ENCODE measurements around the gene PRDX3. TPM values are rescaled to one million over a fixed set of nuclear protein-coding genes. Genes with fewer than 3 reads are reported as not detected.

PRDX3 gene
- total and polyA plus RNA-seq, 2 of the 4 experiments (the other 2 are of a cell fraction), result 169 to 187 TPM

DNA sequence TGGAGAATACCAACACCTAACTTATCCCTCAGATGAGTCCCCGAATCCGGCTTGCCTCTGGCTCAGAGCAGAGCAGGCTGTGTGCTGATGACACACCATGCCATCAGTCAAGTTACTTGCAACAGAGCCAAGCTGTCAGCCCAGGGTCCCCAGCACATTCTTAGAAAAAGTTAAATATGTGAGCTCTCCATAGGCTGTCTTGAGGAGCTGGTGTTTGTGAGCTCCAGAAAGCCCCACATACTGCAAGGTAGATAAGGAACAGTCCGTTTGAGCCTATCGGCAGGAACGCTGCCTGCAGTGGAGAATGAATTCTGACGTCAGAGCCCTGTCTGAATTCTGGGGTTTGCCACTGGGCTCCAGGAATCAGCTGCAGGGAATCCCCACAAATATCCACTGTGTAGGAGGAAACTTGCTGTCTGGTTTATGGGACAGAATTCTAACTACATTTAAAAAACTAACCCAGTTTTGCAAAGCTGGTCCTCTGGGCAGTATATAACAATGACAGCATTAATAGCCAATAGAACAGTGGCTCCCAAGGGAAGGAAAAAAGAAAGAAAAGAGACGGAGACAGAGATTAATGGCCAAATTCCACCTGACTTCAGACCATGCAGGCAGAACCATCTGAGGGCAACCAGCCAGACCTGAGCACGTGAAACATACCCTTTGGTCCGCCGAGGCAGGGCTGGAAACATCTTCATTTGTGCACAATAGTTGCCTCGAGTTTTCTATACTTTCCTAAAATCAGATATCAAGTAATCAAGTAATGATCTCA is 16.7 kb downstream of the PRDX3 start (continued):
- no peak for TF ChIP-seq NFE2L2 (IDR thresholded peaks at IDR 0.05; ENCODE audit: low read depth, low read length)

DNA sequence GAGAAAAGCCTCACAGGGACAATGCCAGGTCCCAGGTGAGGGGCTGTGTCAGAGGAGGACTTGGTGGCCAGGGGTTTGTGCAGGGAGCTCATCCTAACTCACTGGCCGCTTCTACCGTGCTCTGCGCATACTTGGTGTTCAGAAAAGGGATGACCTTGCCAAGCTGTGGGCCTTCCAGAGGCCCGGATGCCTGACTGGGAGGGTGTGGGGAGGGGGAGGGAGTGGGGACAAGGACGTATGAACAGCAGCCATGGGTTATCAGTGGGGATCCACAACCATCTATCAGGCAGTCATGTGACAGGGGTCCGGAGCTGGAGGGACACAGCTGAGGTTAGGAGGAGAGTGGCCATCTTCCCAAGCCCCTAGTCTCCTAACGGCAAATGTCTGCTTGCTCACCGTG is 19.3 kb downstream of the PRDX3 start:
- Histone ChIP-seq H3K18ac (ENCODE audit: low read depth, low read length) (no peak overlapping the region), H3K36me3 (ENCODE audit: control insufficient read depth, insufficient read depth, low read length) (peaks cover 16% of the 10 kb centered on the region), H2BK120ac (ENCODE audit: low read depth, low read length) (no peak overlapping the region), H3K27me3 (ENCODE audit: control insufficient read depth, insufficient read depth, low read length) (no peaks in the 10 kb centered on the region), H4K20me1 (ENCODE audit: insufficient read depth, low read length) (no peaks in the 10 kb centered on the region), H3K4me1 (ENCODE audit: control insufficient read depth, insufficient read depth, low read length) (0 out of 2 replicates have a peak, but pooled peaks cover 2% of the 10 kb centered on the region), H2AK9ac (replicated peaks; ENCODE audit: low read depth, low read length, poor library complexity) (no peak overlapping the region), H2AK5ac (ENCODE audit: low read depth, low read length) (no peak overlapping the region), H2BK15ac (ENCODE audit: low read depth, low read length) (no peak overlapping the region), H3K9me1 (ENCODE audit: insufficient read depth, low read length) (no peaks in the 10 kb centered on the region), H3K23ac (ENCODE audit: low read depth, low read length) (no peak overlapping the region), H4K8ac (ENCODE audit: low read depth in 2 of 2, low read length in 2 of 2) (no peak overlapping the region), H2BK20ac (ENCODE audit: low read depth, low read length) (no peak overlapping the region), H3K4ac (ENCODE audit: low read depth, low read length) (no peak overlapping the region), H3K79me1 (ENCODE audit: low read depth in 1 of 2, low read length in 2 of 2) (0 out of 4 replicates have a peak, but pooled peaks cover 0 to under 1% of the 10 kb centered on the region in 2 experiments), H3K27ac (ENCODE audit: insufficient read depth, low read length) (no peak overlapping the region), H3K56ac (ENCODE audit: extremely low read depth, insufficient read depth, low read length) (no peak overlapping the region), H3K4me3 (ENCODE audit: insufficient read depth, low read depth, low read length) (no peak overlapping the region), H4K5ac (ENCODE audit: low read depth, low read length) (no peak overlapping the region), H2BK5ac (ENCODE audit: low read depth, low read length, poor library complexity, severe bottlenecking) (no peak overlapping the region), H2AFZ (replicated peaks; ENCODE audit: low read length, poor library complexity) (no peak overlapping the region), H3K14ac (replicated peaks; ENCODE audit: low read depth, low read length) (no peak overlapping the region), H3K9me3 (ENCODE audit: control insufficient read depth, insufficient read depth, low read length) (no peaks in the 10 kb centered on the region), H3K4me2 (ENCODE audit: low read depth, low read length) (no peak overlapping the region), H3K9ac (ENCODE audit: low read depth, low read length) (no peak overlapping the region), H4K91ac (ENCODE audit: insufficient read depth, low read depth, low read length) (no peak overlapping the region)
- POLR2A ChIA-PET (ENCODE audit: unreplicated experiment), result no interaction called here
- dilution Hi-C loops (cut with HindIII; ENCODE audit: low sequenced_read_pairs, unreplicated experiment) (no loop called here), in situ Hi-C loops (cut with MboI; ENCODE audit: low sequenced_read_pairs) (no loop called here), intact Hi-C loops (cut with micrococcal nuclease) (no loop called here)
- CTCF ChIA-PET, result no interaction called here
- ATAC-seq (ENCODE audit: low read depth), result no peak
- WGBS, 2 experiments (ENCODE audit: extremely low coverage in 2 of 2, insufficient read length in 1 of 2), result no CpG with 5 or more reads among the region's 8 CpGs
- DNase-seq, result no peak
- TF ChIP-seq CEBPB (IDR thresholded peaks at IDR 0.05; ENCODE audit: low read depth, low read length), result no peak
- TF ChIP-seq RCOR1 (IDR thresholded peaks at IDR 0.05; ENCODE audit: insufficient replicate concordance, low read length), result no peak
- TF ChIP-seq SMC3 (IDR thresholded peaks at IDR 0.05; ENCODE audit: low read depth, low read length), result no peak
- TF ChIP-seq BHLHE40 (IDR thresholded peaks at IDR 0.05; ENCODE audit: low read depth, low read length), result no peak
- no peak for TF ChIP-seq FOS (IDR thresholded peaks at IDR 0.05; ENCODE audit: low read depth, low read length)
- BruUV-seq (replicated peaks), result no TSS peak
